NCI-H128 (cell line): ENCODE data around the gene AOX1.
"Not testable (repeated sequence)": the region's sequence is repeated elsewhere in the genome, so short reads cannot be mapped to it uniquely, and the experiment has no call there.

ENCODE experiments used
- DNase-seq: peaks from one replicate; lab custom pipeline; 2025; ENCODE audit not compliant: unreplicated experiment; lab: John Stamatoyannopoulos, UW

Gene AOX1

DNA sequence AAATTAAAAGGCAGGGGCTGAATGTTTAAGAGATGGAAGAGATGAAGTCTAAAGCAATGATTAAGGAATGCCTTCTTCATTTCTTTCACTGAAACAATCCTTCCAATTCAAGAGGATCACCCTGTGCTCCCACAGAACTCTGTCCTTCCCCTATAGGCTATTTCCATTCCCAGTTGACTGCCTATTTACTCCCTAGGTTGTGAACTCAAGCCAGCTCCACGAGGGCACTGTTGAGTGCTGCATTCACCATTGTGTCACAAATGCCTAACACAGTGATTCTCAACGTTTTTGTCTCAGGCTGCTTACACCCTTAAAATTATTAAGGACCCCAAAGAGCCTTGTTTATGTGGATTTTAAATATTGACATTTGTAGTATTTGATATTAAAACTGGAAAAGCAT lies 112.4 kb downstream of the AOX1 start:
- DNase-seq: no peak

DNA sequence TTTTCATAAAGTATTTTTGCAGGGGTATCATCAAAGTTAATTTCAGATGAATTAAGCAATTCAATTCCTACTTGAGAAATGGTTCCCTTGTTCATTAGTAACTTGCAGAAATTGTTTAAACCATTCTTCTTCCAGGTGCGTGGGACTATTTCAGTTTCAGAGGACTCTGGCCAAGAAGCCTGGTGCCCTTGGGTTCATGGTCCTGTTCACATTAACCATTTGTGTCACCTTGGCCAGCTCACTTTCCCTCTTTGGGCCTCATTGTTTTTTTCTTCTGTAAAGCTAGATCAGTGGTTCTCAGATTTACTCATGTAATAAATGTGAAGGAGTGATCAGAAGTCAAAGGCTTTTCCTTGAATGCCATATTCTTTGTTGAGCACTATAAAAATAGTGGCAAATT lies 113.5 kb downstream of the AOX1 start:
- no peak for DNase-seq

DNA sequence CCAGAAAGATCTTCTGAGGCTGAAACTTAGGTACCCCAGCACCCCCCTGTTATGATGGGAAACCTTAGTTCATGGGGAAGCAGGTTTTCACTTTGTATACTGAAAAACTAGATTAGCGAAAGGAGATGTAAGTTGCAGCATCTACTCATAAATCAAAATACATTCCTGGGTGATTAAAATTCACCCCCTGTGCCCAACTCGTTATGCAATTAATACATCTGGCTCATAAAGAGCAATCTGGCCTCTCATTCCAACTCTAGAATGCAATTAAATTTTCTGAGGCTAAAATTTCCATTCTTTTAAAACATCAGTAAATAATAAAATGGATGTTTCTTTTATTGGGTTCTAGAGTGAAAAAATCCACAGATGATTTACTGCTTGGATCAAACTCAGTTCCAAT lies 115.0 kb downstream of the AOX1 start:
- DNase-seq: no peak

DNA sequence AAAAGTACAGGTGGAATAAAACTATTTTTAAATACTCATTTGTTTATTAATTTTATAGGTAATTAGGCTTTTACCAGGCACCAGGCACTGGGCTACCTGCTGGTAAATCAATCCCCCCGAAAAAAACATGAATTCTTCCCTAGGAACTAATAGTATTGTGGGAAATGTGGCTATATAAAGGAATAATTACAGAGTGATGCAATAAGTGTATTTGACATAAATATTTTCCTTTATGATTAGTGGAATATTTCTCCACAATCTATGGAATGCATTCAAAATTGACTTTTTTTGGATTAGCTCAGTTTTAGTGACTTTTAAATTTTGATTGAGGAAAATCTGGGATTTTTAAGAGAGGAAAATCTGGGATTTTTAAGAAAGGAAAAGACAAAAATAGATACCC lies 116.2 kb downstream of the AOX1 start:
- no peak for DNase-seq

DNA sequence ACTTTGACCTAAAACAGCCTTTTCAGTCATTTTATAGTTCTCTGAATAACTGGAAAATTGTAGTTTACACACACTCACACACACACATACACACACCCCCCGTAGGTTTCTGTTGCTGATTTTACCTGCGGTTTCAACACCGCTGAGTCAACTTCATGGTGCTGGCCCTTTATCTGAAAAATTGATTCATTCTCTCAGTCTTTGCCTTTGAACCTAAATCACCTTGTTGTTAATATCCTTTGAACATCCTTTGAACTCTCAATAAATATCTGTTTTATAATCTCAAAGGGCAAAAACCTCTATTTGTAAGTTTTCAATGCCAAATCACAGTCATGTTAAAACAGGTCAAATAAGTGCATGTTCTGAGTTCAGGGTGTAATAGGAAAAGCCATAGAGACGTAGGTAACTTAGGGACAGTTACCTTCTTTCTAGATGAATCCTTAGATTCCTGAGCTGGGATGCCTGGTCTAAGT lies 116.9 kb downstream of the AOX1 start:
- no peak for DNase-seq

DNA sequence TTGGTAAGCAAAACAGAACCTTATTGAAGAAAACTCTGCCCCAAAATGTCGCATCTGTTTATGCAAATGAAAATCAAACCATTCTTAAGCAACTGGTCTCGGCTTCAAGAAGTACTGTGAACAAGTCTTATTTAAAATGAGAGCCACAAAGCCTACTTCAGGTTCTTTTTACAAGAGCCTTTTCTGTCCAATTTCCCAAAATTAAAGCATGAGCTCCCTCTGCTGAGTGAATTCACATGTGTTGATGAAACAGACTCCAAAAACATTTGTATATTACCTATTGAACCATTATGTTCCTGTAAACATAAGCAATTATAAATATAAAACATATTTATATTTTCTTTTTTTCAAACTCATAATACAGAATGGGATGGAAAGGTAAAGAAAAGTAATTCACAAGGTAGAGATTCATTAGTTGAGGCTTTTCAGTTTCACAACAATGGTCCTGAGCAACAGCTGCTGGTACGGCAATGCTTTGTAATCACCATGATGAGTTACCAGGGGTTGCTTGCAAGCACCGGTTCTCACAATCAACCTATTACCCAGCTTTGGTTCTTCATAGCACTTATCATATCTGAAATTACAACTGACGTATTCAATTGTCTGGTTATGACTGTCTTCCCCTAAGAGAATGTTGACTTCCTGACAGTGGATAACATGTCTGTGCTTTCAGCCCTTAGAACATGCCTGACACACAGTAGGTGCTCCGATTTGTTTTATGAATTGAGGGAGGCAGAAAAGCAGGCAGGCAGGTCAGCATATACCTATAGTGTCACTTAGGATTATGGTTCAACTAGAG lies 117.5 kb downstream of the AOX1 start:
- no peak for DNase-seq

DNA sequence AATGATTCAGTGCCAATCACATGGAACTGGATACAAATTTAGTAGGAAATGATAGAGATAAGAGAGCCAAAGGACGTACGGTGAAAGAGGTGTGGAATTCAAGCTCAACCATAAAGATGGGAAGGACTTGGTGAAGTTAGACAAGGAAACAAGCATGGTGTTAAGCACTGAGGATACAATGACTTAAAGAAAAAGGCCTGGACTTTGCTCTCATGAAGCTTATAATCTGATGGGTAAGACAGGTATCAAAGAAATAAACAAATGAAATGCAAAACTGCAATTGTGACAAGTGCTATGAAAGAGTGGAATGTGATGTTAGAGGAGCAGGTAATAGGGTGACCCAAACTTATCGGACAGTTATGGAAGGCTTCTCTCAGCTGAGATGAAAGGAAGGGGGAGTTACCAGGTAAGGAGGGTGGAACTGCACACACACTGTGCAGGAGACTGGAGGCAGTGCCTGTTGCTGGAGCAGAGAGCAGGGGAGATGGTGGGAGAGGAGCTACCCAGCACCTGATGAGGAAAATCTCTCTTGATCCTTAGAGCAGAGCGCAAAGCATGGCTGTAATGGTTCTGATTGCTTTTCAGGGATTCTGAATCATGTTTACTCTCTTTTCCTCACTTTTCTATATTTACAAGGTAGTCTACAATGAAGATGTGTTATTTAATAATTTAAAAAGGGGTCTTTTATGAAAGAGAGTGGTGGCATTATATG lies 118.3 kb downstream of the AOX1 start:
- DNase-seq: no peak

DNA sequence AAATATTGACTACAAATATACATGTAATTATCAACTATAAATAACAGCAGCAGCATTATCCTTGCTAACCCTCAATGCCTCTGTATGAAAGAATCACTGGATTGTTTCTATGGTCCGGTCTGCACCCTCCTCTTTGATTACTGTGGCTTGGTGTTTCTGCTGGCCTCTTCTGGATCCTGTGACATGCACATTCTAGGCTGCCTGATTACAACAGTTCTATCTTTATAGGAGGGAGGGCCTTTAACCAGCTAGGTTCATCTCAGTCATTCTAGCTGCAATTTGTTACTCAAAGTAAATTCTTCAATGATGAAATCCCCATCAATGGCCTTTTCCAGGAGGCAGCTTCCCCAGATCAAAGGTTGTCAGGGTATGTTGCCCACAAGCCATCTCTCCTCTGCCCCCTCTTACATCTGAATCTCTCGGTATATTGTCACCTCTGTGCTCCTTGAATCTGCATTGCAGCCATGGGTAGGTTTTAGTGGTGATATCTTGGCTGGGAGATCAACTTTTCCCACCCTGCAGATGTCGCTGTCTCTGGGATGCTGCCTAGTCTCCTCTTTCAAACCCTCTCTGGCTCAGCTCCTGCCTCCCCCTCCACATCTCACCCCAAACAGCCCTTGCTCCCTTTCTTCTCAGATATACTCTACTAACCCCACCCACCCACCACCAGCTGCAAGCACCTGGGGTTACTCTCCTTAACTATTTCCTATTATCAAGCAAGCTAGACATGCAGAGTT lies 119.7 kb downstream of the AOX1 start:
- DNase-seq: no peak

DNA sequence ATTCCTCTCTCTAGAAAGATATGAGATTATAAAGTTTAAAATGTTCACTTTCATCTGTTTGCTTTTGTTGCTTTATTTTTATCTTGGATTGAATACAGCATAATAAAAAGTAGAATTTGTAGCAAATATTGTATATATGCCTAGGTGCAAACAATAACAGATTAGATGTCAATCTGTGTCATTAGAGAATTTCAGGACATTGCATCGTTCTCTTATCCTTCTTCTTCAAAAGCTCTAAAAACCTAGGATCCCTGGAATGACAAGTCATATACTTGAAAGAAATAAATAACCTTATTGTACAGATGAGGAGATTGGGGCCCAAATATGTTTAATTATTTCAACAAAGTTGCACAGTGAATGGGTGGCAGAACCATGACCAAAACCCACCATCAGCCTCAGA lies 123.1 kb downstream of the AOX1 start:
- no peak for DNase-seq

DNA sequence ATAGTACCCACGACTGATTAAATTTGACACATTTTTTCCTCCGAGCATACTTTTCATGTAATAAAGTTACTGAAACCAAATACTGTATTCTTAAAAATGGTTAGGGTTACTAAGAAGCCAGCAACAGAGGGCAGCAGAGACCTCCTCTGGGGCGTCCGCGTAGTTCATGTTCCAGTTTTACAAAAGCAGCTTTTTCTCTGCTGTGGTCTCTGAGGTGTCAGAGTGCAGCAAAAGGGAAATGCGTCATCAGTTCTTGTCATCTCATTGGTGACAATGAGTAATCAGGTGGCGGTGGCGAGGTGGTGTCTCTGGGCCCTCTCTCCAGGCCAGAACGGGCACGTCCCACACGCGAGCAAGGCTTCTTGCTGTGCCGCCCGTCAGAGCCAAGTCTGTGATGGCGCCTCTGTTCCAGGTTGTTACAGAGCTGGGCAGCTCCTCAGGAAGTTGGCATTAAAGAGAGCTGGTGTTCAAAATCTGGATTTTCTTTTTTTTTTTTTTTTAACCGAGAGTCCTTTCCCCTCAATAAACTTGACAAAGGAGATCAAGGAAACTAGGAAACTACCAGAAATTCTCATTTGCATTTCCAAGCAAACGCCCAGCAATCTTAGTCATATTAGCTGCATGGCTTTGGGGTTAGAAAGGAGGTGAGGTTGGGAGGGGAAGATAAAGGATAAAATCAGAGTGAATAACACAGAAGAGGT lies 127.3 kb downstream of the AOX1 start:
- peak; percentile 79 for DNase-seq

DNA sequence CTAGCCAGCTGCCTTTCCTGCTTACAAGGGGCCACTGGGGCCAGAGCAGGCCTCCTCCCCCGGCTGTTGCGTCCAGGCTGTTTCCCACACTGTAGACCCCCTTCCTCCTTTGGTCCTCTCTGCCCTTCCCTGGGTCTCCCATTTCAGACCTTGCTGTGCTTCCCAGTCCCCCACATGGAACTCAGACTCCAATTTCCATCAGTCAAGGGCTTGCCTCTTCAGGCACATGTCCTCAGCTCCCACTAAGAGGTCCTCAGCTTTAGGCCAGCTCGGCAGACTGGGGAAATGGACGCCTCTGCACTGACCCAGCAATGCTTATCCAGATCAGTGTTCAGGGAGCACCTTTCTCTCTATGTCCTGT lies 127.9 kb downstream of the AOX1 start:
- DNase-seq: no peak

DNA sequence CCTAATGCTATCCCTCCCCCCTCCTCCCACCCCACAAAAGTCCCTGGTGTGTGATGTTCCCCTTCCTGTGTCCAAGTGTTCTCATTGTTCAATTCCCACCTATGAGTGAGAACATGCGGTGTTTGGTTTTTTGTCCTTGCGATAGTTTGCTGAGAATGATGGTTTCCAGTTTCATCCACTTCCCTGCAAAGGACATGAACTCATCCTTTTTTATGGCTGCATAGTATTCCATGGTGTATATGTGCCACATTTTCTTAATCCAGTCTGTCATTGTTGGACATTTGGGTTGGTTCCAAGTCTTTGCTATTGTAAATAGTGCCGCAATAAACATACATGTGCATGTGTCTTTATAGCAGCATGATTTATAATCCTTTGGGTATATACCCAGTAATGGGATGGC lies 129.2 kb downstream of the AOX1 start:
- not testable (repeated sequence) for DNase-seq

DNA sequence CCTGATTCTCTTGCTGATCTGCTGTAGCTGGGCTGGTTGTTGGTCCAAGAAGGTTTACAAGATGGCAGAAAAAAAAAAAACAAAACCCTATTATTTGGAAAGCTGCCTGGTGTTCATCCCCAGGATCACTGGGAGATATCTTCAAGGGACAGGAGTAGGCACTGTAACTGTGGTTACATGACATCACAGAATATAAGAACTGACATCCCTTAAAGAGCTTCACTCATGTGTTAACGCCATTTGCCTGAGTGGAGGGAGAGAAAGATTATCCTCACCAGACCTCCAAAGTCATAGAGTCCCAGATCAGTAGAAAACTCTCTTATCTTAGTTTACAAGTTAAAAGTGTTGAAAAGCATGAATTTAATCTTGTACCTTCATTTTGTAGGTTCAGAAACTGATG lies 130.6 kb downstream of the AOX1 start:
- no peak for DNase-seq
